NB4 (cell line): ENCODE results near the gene ATG9B.

Experiments used
- DNase-seq: peaks from one replicate; pipeline ENCODE4 v3.0.0; 2010; ENCODE audit warnings: low read depth
- H3K4me3 ChIP-seq: one replicate; pipeline ENCODE4 v1.5.1; 2011; ENCODE audit warnings: mild to moderate bottlenecking, low read depth, low read length, moderate library complexity
- MYC ChIP-seq: IDR thresholded peaks from 2 replicates; pipeline ENCODE4 v1.6.1; 2011; ENCODE audit warnings: low read depth, low read length
- POLR2A ChIP-seq: IDR thresholded peaks from 2 replicates; pipeline ENCODE4 v1.6.1; 2011; ENCODE audit warnings: mild to moderate bottlenecking; ENCODE audit not compliant: insufficient read length; ENCODE audit errors: extremely low read depth
- TF ChIP-seq, protein P1 (sequence below): IDR thresholded peaks from 2 replicates; pipeline ENCODE4 v1.6.1; 2011; ENCODE audit warnings: low read depth, low read length
- TF ChIP-seq, protein P2 (sequence below): IDR thresholded peaks from one replicate; pipeline ENCODE4 v1.5.1; 2012; ENCODE audit warnings: low read depth, low read length

Gene ATG9B

GRCh38 chr7:151005566-151005965 is 18.7 kb downstream of the ATG9B start:
- no peak for DNase-seq
- TF ChIP-seq, protein P1, sequence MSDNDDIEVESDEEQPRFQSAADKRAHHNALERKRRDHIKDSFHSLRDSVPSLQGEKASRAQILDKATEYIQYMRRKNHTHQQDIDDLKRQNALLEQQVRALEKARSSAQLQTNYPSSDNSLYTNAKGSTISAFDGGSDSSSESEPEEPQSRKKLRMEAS = no peak
- TF ChIP-seq, protein P2, sequence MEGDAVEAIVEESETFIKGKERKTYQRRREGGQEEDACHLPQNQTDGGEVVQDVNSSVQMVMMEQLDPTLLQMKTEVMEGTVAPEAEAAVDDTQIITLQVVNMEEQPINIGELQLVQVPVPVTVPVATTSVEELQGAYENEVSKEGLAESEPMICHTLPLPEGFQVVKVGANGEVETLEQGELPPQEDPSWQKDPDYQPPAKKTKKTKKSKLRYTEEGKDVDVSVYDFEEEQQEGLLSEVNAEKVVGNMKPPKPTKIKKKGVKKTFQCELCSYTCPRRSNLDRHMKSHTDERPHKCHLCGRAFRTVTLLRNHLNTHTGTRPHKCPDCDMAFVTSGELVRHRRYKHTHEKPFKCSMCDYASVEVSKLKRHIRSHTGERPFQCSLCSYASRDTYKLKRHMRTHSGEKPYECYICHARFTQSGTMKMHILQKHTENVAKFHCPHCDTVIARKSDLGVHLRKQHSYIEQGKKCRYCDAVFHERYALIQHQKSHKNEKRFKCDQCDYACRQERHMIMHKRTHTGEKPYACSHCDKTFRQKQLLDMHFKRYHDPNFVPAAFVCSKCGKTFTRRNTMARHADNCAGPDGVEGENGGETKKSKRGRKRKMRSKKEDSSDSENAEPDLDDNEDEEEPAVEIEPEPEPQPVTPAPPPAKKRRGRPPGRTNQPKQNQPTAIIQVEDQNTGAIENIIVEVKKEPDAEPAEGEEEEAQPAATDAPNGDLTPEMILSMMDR = no peak
- TF ChIP-seq MYC (no peak), POLR2A (no peak)
- no peak overlapping the region for H3K4me3 ChIP-seq

DNA sequence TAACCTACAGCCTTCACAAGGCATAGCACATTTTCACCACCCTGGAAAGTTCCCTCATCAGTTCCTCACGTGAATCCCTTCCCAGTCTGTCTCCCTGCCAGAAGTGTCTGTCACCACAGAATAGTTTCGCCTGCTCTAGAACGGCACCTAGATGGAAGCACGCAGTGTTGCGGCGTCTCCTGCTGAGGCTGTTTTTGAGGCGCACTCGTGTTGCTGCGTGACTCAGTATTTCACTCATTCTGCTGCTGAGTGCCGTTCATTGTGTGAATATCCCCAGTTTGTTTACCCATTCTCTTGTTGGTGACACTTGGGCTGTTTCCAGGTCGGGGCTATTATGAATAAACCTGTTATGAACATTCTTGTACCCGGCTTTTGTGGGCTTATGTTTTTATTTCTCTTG is 20.7 kb downstream of the ATG9B start:
- TF ChIP-seq MYC = no peak
- TF ChIP-seq POLR2A = no peak
- TF ChIP-seq, protein P1 = no peak
- TF ChIP-seq, protein P2 = no peak
- no peak overlapping the region for H3K4me3 ChIP-seq
- no peak for DNase-seq

GRCh38 chr7:151001546-151001945 is 22.7 kb downstream of the ATG9B start:
- TF ChIP-seq, protein P1 = no peak

DNA sequence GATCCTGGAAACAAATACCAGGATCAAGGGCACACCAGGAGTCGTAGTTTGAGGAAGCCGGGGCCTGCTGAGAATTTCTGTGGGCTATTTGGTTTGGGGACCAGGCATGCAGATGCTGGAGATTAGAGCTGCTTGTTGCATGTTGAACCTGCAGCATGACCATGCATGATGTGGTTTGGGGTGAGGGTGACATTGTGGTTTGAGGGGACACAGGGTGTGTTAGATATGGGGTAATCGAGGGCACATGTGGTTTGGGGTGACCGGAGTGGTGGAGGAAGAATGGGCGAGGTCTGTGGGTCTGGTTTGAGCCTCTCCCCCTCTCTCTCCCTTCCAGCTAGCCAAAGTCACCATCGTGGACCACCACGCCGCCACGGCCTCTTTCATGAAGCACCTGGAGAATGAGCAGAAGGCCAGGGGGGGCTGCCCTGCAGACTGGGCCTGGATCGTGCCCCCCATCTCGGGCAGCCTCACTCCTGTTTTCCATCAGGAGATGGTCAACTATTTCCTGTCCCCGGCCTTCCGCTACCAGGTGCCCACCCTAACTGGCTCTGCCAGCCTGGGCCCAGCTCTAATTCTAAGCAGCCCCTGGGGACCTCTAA is 23.3 kb downstream of the ATG9B start:
- TF ChIP-seq POLR2A = no peak
- TF ChIP-seq MYC = no peak
- TF ChIP-seq, protein P2 = no peak
- TF ChIP-seq, protein P1 = no peak
- no peak overlapping the region for H3K4me3 ChIP-seq
- DNase-seq = peak; percentile 68

More at GRCh38 chr7:151001546-151001945, 22.7 kb downstream of the ATG9B start:
- H3K4me3 ChIP-seq = no peak overlapping the region
- no peak for DNase-seq

- no peak for TF ChIP-seq POLR2A
- TF ChIP-seq, protein P1 = no peak
- TF ChIP-seq MYC = no peak
- TF ChIP-seq, protein P2 = no peak
- H3K4me3 ChIP-seq = no peak overlapping the region
- DNase-seq = no peak
These were observed 24.6 kb downstream of the ATG9B start for GRCh38 chr7:150999497-151000230.

DNA sequence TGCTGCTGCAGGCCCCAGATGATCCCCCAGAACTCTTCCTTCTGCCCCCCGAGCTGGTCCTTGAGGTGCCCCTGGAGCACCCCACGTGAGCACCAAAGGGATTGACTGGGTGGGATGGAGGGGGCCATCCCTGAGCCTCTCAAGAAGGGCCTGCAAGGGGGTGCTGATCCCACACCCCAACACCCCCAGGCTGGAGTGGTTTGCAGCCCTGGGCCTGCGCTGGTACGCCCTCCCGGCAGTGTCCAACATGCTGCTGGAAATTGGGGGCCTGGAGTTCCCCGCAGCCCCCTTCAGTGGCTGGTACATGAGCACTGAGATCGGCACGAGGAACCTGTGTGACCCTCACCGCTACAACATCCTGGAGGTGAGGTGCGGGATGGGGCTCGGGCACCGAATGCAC is 25.3 kb downstream of the ATG9B start:
- H3K4me3 ChIP-seq = no peak overlapping the region
- no peak for TF ChIP-seq POLR2A
- TF ChIP-seq, protein P1 = no peak
- TF ChIP-seq MYC = no peak
- TF ChIP-seq, protein P2 = no peak
- DNase-seq = no peak
